ENCODE measurements around the gene ACOT7. TPM values are rescaled to one million over a fixed set of nuclear protein-coding genes. Genes with fewer than 3 reads are reported as not detected.

Gene ACOT7
- total and polyA plus RNA-seq, 2 experiments from 2014 or later: 167 to 169 TPM

- Mint-ChIP-seq H3K9me3 (no peaks in the 10 kb centered on the region), H3K4me3 (peak overlapping the region; percentile 57), H3K4me1 (peaks cover 10% of the 10 kb centered on the region; the same call in 2 of the 3 replicates), H3K27me3 (ENCODE audit: insufficient read depth, low read depth, poor library complexity) (peaks cover 77% of the 10 kb centered on the region), H3K27ac (no peak overlapping the region), H3K36me3 (ENCODE audit: low read depth) (no peaks in the 10 kb centered on the region)
- ATAC-seq (peak; percentile 21), DNase-seq (ENCODE audit: low spot score) (peak; percentile 78)
- Histone ChIP-seq H2AFZ (peak overlapping the region; percentile 91), H3K9me2 (ENCODE audit: insufficient read depth) (no peaks in the 10 kb centered on the region), H4K20me1 (replicated peaks; ENCODE audit: insufficient read depth) (no peaks in the 10 kb centered on the region), H3K27me3 (ENCODE audit: insufficient read depth) (peaks cover 83% of the 10 kb centered on the region), H3K36me3 (ENCODE audit: insufficient read depth) (no peaks in the 10 kb centered on the region), H3K4me2 (peak overlapping the region; percentile 80), H3F3A (replicated peaks; ENCODE audit: low read depth) (peaks cover 22% of the 10 kb centered on the region), H3K27ac (ENCODE audit: low read depth) (no peak overlapping the region), H3K4me1 (ENCODE audit: insufficient read depth) (peaks cover 7% of the 10 kb centered on the region; the same call in 1 of the 2 replicates), H3K79me2 (replicated peaks; ENCODE audit: insufficient read depth) (no peaks in the 10 kb centered on the region), H3K4me3 (peak overlapping the region; percentile 51)
- TF ChIP-seq EZH2 (IDR thresholded peaks at IDR 0.05; ENCODE audit: low read depth, unreplicated experiment) (peak; percentile 68), CTCF (conservative IDR thresholded peaks at IDR 0.05; ENCODE audit: low read depth in 2 of 2) (no peak)
Measured at GRCh38 chr1:6424000-6424565, 30.5 kb upstream of the ACOT7 start.

GRCh38 chr1:6423321-6423999 is 29.9 kb upstream of the ACOT7 start:
- Histone ChIP-seq H3K36me3 (ENCODE audit: insufficient read depth) (no peaks in the 10 kb centered on the region), H4K20me1 (replicated peaks; ENCODE audit: insufficient read depth) (no peaks in the 10 kb centered on the region), H3K4me3 (peak overlapping the region; percentile 51), H3K9me2 (ENCODE audit: insufficient read depth) (no peaks in the 10 kb centered on the region), H3K79me2 (replicated peaks; ENCODE audit: insufficient read depth) (no peaks in the 10 kb centered on the region), H3K27ac (ENCODE audit: low read depth) (no peak overlapping the region), H2AFZ (peak overlapping the region; percentile 91), H3K27me3 (ENCODE audit: insufficient read depth) (peaks cover 89% of the 10 kb centered on the region), H3K4me2 (peak overlapping the region; percentile 80), H3F3A (replicated peaks; ENCODE audit: low read depth) (peaks cover 22% of the 10 kb centered on the region), H3K4me1 (ENCODE audit: insufficient read depth) (peaks cover 7% of the 10 kb centered on the region; the same call in 1 of the 2 replicates)
- Mint-ChIP-seq H3K4me1 (peaks cover 8% of the 10 kb centered on the region; the same call in 2 of the 3 replicates), H3K36me3 (ENCODE audit: low read depth) (no peaks in the 10 kb centered on the region), H3K27me3 (ENCODE audit: insufficient read depth, low read depth, poor library complexity) (peaks cover 81% of the 10 kb centered on the region), H3K9me3 (no peaks in the 10 kb centered on the region), H3K4me3 (peak overlapping the region; percentile 57), H3K27ac (no peak overlapping the region)
- TF ChIP-seq CTCF (conservative IDR thresholded peaks at IDR 0.05; ENCODE audit: low read depth in 2 of 2) (peak; percentile 80 to 90), JUNB (IDR thresholded peaks at IDR 0.05; ENCODE audit: unreplicated experiment) (no peak)
- ATAC-seq: peak; percentile 52
- DNase-seq (ENCODE audit: low spot score): peak; percentile 94

Measured in GM23338 (cell line).